Head of caudate nucleus (tissue), 42 donors: ENCODE results near the gene ZFP3.
"Not testable (repeated sequence)": the region's sequence is repeated elsewhere in the genome, so short reads cannot be mapped to it uniquely, and the experiment has no call there.

Experiments
- DNase-seq, 42 donors: peaks; one replicate each; pipeline versions ENCODE4 v3.0.0 to v3.0.0-alpha.2; 2020 to 2021; ENCODE audit warnings: mixed read lengths in 7 of 42
- intact Hi-C: fragments of 100-400 bp; cut with DNase I; formaldehyde crosslinking; loops from one replicate; pipeline ENCODE4 v1.15.0; 2022

ZFP3 gene

GRCh38 chr17:5069724-5070123, 8.5 kb upstream of the ZFP3 start:
- no peak for DNase-seq
- intact Hi-C loops, result loop anchor here (10.0 kb wide), 3 partner anchors 85 to 165 kb away; partner anchors contain the start of genes CAMTA2, CHRNE and ZNF594

GRCh38 chr17:5075472-5075871, 2.8 kb upstream of the ZFP3 start:
- DNase-seq, result not testable (repeated sequence)
- intact Hi-C loops, result loop anchor here (5.0 to 10.0 kb wide), 3 partner anchors 37 to 138 kb away; partner anchors contain the start of genes ZNF232 and ZNF594

GRCh38 chr17:5077275-5077674, 992 bp upstream of the ZFP3 start:
- DNase-seq, result not testable (repeated sequence)
- intact Hi-C loops, result loop anchor here (5.0 to 10.0 kb wide), 3 partner anchors 35 to 140 kb away; partner anchors contain the start of genes ZNF232 and ZNF594

- intact Hi-C loops, result loop anchor here (5.0 to 10.0 kb wide), 3 partner anchors 35 to 140 kb away; partner anchors contain the start of genes ZNF232 and ZNF594
- no peak for DNase-seq
These were observed 524 bp upstream of the ZFP3 start for GRCh38 chr17:5077781-5078105.

- peak in 21 of 42 donors; percentile 2 to 59 (median 31) for DNase-seq
- intact Hi-C loops, result no loop called here
These were observed 2.3 kb downstream of the ZFP3 start for GRCh38 chr17:5080591-5080990.

- no peak for DNase-seq
- intact Hi-C loops, result no loop called here
These were observed 14.1 kb downstream of the ZFP3 start for GRCh38 chr17:5092218-5093010.

- intact Hi-C loops, result no loop called here
- no peak for DNase-seq
These were observed 18.4 kb downstream of the ZFP3 start for GRCh38 chr17:5096731-5097100.

GRCh38 chr17:5097101-5097834, 19.0 kb downstream of the ZFP3 start:
- intact Hi-C loops, result no loop called here

GRCh38 chr17:5099271-5099670, 21.0 kb downstream of the ZFP3 start:
- intact Hi-C loops, result no loop called here
- DNase-seq, result no peak

More at GRCh38 chr17:5097101-5097834, 19.0 kb downstream of the ZFP3 start:
- peak in 40 of 42 donors; percentile 15 to 67 (median 44) for DNase-seq

GRCh38 chr17:5100832-5101231, 22.6 kb downstream of the ZFP3 start:
- intact Hi-C loops, result no loop called here
- DNase-seq, result no peak

GRCh38 chr17:5110816-5111215, 32.5 kb downstream of the ZFP3 start:
- DNase-seq, result no peak
- intact Hi-C loops, result loop anchor here (5.0 kb wide), 1 partner anchor 34 kb away; the partner anchor contains the start of gene ZFP3

GRCh38 chr17:5111402-5112204, 33.3 kb downstream of the ZFP3 start, which contains the start of gene ZNF232:
Gene ZNF232 (minus strand): TSS chr17:5111878. CDS start chr17:5111822, 56 bp downstream.
- peak; percentile 75 to 97 (median 91) for DNase-seq
- intact Hi-C loops, result loop anchor here (5.0 kb wide), 1 partner anchor 34 kb away; the partner anchor contains the start of gene ZFP3

- DNase-seq, result peak in 15 of 42 donors; percentile 13 to 72 (median 35)
- intact Hi-C loops, result no loop called here
These were observed 37.7 kb downstream of the ZFP3 start, which contains the start of gene USP6 for GRCh38 chr17:5115673-5116651. Gene USP6 (plus strand): TSS chr17:5116032. CDS start chr17:5130368, 14,336 bp downstream.

GRCh38 chr17:5118219-5118618, 40.0 kb downstream of the ZFP3 start:
- peak in 1 of 42 donors; percentile 24 for DNase-seq
- intact Hi-C loops, result no loop called here

- intact Hi-C loops, result no loop called here
- peak in 2 of 42 donors; percentile 2 to 18 for DNase-seq
These were observed 41.8 kb downstream of the ZFP3 start for GRCh38 chr17:5120036-5120435.

GRCh38 chr17:5120436-5121185, 42.3 kb downstream of the ZFP3 start:
- intact Hi-C loops, result not testable (repeated sequence)
- DNase-seq, result peak in 4 of 42 donors; percentile 1 to 19 (median 7)
